ENCODE results near the gene FHOD3.

- TF ChIP-seq CTCF (conservative IDR thresholded peaks at IDR 0.05; ENCODE audit: low read length) = no peak
- TF ChIP-seq EZH2phosphoT487 (IDR thresholded peaks at IDR 0.05; ENCODE audit: borderline replicate concordance) = no peak
These were observed 10.0 kb downstream of the FHOD3 start for GRCh38 chr18:36307513-36307912.
